ENCODE data around the gene SHMT1.
"Not testable (repeated sequence)": the region's sequence is repeated elsewhere in the genome, so short reads cannot be mapped to it uniquely, and the experiment has no call there.

Gene SHMT1

DNA sequence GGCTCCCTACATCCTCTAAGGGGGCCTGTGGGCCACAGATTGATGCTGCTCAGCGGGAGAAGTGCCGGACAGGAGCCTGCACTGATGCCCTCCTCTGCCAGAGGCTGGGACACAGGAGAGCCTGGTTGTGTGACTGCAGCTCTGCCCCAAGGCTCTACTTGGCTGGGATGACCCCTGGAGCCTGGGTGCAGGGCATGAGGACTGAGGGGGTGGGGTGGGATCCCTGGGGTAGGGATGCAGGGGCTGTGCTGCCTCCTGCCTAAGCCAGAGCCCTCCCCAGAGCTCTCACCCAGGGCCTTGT lies 14.8 kb upstream of the SHMT1 start:
- Histone ChIP-seq H3K27me3 (no peaks in the 10 kb centered on the region), H3K4me1 (no peaks in the 10 kb centered on the region), H3K9me3 (no peaks in the 10 kb centered on the region), H3K36me3 (no peaks in the 10 kb centered on the region), H3K4me3 (ENCODE audit: low read depth, low read length) (no peak overlapping the region)
- TF ChIP-seq, protein P1, sequence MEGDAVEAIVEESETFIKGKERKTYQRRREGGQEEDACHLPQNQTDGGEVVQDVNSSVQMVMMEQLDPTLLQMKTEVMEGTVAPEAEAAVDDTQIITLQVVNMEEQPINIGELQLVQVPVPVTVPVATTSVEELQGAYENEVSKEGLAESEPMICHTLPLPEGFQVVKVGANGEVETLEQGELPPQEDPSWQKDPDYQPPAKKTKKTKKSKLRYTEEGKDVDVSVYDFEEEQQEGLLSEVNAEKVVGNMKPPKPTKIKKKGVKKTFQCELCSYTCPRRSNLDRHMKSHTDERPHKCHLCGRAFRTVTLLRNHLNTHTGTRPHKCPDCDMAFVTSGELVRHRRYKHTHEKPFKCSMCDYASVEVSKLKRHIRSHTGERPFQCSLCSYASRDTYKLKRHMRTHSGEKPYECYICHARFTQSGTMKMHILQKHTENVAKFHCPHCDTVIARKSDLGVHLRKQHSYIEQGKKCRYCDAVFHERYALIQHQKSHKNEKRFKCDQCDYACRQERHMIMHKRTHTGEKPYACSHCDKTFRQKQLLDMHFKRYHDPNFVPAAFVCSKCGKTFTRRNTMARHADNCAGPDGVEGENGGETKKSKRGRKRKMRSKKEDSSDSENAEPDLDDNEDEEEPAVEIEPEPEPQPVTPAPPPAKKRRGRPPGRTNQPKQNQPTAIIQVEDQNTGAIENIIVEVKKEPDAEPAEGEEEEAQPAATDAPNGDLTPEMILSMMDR (IDR thresholded peaks at IDR 0.05; ENCODE audit: low read depth, low read length) = no peak
- no peak for DNase-seq

DNA sequence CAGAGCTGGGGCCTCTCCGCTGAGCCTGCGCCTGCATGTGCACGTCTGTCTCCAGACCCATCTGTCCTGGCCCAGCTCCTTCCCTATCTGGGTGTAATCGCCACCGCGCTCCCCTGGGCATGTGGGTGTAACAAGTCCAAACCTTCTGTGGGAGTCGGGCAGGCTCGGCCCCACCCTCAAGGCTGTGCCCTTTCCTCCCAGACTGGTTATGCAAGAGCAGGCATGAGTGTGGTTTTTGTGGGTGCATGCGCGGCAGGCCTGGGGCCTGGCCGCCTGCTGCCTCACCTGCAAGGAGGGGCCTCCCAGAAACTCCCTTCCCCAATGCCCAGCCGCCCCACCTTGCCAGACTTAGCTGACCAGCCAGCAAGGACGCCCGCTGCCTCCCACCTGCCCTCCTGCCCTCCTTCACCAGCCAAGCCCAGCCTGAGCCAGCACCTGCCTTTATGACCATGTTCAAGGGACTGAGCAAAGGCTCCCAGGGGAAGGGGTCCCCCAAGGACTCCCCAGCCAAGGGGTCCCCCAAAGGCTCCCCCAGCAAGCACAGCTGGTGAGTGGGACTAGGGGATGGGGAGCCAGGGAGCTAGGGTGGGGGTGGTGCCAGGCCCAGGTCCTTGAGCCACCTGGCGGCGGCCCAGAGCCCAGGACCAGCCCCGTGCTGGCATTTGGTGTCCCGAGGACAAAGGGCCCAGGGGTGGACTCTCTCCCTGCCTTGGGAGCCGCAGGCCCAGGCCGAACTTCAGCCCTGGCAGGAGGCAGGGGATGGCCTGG lies 14.3 kb upstream of the SHMT1 start, which contains the start of gene EVPLL:
EVPLL (plus strand) TSS at position 342 of the 768 bp plus-strand sequence. CDS start 3,160 bp downstream, outside the sequence.
- Histone ChIP-seq H3K27me3 (no peaks in the 10 kb centered on the region), H3K36me3 (no peaks in the 10 kb centered on the region), H3K4me3 (ENCODE audit: low read depth, low read length) (no peak within 1 kb of the TSS), H3K9me3 (no peaks in the 10 kb centered on the region), H3K4me1 (no peaks in the 10 kb centered on the region)
- peak; percentile 28 for DNase-seq
- TF ChIP-seq, protein P1 (IDR thresholded peaks at IDR 0.05; ENCODE audit: low read depth, low read length) = no peak

DNA sequence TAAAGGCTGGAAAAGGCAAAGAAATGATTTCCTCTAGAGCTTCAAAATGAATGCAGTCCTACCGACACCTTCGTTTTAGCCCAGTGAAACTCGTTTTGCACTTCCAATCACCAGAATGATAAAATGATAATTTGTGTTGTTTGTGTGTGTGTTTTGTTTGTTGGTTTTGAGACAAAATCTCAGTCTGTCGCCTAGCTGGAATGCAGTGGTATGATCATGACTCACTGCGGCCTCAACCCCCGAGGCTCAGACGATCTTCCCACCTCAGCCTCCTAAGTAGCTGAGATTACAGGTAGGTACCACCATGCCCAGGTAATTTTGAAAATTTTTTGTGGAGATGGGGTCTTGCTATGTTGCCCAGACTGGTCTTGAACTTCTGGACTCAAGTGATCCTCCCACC lies 10.9 kb upstream of the SHMT1 start:
- Histone ChIP-seq H3K36me3 (no peaks in the 10 kb centered on the region), H3K4me1 (no peaks in the 10 kb centered on the region)
- DNase-seq = no peak

DNA sequence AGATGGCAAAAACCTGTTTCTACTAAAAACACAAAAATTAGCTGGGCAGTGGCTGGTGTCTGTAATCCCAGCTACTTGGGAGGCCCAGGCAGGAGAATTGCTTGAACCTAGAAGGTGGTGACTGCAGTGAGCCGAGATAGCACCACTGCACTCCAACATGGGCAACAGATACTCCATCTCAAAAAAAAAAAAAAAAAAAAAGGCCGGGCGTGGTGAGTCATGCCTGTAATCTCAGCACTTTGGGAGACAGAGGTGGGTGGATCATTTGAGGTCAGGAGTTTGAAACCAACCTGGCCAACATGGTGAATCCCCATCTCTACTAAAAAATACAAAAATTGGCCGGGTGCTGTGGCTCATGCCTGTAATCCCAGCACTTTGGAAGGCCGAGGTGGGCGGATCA lies 9.8 kb upstream of the SHMT1 start:
- H3K27me3 ChIP-seq; DNase-seq; H3K4me1 ChIP-seq; H3K9me3 ChIP-seq; H3K4me3 ChIP-seq (ENCODE audit: low read depth, low read length); H3K36me3 ChIP-seq: not testable (repeated sequence)

More for the DNA sequence above, 10.9 kb upstream of the SHMT1 start:
- Histone ChIP-seq H3K4me3 (ENCODE audit: low read depth, low read length) (no peak overlapping the region), H3K27me3 (no peaks in the 10 kb centered on the region), H3K9me3 (no peaks in the 10 kb centered on the region)
- TF ChIP-seq, protein P1 (IDR thresholded peaks at IDR 0.05; ENCODE audit: low read depth, low read length) = no peak

DNA sequence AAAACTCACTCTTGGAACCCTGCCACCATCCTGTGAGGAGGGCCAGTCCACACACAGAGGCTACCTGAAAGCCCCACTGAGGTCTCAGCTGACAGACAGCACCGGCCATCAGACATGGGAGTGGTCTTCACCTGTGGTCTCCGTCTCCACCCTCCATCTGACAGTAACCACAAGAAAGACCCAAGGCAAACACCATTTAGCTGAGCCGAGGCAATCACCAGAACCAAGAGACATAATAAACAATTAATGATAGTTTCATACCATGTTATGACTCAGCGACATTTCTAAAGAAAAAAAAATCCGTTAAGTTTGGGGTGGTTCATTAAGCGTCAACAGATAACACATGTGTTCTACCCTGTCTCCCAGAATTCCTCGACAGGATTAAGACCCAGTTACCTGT lies 8.1 kb upstream of the SHMT1 start:
- no peaks in the 10 kb centered on the region for H3K4me1 ChIP-seq
- no peaks in the 10 kb centered on the region for H3K9me3 ChIP-seq
- TF ChIP-seq, protein P1 (IDR thresholded peaks at IDR 0.05; ENCODE audit: low read depth, low read length) = no peak
- no peaks in the 10 kb centered on the region for H3K27me3 ChIP-seq
- H3K4me3 ChIP-seq (ENCODE audit: low read depth, low read length) = no peak overlapping the region
- DNase-seq = no peak
- no peaks in the 10 kb centered on the region for H3K36me3 ChIP-seq

DNA sequence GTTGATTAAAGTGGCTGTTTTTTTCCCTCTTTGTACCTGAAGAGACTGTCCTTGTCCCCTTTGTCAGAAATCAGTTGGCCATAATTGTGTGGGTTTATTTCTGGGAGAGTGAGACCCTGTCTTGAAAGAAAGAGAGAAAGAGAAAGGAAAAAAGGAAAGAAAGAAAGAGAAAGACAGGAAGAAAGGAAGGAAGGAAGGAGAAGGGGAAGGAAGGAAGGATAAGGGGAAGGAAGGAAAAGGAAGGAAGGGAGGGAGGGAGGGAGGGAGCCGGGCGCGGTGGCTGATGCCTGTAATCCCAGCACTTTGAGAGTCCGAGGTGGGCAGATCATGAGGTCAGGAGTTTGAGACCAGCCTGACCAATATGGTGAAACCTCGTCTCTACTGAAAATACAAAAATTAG lies 7.4 kb upstream of the SHMT1 start:
- no peaks in the 10 kb centered on the region for H3K4me1 ChIP-seq
- DNase-seq = no peak
- TF ChIP-seq, protein P1 (IDR thresholded peaks at IDR 0.05; ENCODE audit: low read depth, low read length) = no peak
- no peak overlapping the region for H3K4me3 ChIP-seq (ENCODE audit: low read depth, low read length)
- H3K36me3 ChIP-seq = no peaks in the 10 kb centered on the region
- H3K9me3 ChIP-seq = no peaks in the 10 kb centered on the region
- H3K27me3 ChIP-seq = no peaks in the 10 kb centered on the region

All from BE2C (cell line).